ENCODE results near the gene IMP4.

IMP4 gene

DNA sequence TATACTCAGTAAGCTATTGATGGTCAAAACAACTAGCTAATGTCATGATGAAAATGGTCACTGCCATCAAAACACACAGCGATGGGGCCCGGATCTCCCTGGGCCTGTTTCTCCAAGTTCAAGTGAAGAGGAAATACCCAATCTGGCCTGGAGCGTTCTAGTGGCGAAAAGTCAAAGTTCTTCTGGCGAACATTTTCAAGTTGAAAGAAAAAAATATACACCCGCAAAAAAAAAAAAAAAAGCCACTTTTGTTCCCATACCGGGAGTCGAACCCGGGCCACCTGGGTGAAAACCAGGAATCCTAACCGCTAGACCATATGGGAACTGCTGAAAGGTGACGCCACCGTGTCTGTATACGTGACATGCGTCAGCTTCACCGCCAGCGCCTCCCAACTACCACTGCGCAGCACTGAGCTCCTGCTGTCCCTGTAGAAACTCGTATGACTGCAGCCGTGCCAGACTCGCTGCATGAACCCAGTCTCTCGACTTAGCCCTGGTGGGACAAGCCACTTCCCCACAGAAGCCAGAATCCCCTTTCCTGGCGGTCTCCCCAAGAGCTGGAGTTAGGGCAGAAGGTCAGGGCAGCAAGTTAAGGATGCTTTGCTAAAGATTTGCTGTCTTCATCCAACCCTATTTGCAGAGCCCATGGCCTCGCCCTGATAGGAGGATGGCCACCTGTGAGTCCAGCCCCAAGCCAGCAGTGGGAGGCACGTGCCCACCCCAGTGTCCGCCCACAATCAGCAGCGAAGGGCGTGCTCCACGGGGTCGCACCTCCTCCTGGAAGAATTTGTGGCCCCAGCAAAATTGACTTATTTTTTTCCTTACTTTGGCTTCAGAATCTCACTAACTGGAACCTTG is 5.6 kb upstream of the IMP4 start:
- no peak for DNase-seq

DNA sequence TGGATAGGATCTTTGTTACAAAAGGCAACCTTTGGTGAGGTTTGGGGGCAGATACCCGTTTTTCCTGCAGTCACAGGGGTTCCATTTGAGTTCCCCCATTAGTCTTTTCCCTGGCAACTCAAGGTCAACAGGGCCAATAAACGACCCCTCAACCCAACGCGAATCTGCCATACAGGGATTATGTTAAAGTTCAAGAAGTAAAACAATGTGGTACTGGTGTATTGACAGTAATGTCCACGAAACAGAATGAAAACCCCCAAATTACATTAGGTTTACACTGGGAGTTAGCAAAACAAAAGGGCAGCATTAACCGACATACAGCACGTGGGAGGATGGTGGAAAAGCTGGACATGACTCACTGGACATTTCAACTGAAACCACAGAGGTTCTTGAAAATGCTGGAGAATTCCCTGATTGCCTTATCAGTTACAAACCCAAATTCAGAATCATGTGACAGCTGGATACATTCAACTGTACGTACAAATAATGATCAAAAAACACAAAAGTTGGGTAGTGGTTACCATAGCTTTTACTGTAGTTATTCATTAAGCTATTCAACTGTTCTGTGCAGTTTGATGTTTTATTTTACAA is 4.9 kb upstream of the IMP4 start:
- DNase-seq = no peak

DNA sequence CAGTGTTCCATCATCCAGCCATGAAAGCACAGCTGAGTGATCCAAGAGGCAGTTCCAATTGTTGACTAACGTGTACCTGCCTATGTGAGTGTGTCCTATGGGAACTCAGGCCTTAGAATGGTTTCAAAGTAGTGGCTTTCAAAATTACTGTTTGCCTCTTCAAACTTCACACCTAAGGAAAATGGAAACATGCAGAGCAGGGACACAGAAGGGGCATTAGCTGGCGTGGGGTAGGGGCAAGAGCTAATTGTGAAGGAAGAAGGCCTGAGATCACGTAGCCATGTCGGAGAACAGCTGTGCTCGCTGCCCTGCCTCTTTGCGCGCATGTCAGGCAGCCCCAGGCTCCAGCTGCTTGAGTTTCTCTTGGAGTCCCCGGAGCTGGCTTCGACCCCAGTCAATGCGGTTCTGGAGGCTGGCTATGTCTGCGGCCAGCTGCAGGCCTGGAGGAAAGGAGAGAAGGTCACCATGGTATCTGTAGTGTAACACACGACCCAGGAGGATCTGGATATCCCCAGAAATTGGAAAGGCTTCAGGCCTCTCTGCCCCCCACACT is 3.8 kb upstream of the IMP4 start:
- DNase-seq = no peak

DNA sequence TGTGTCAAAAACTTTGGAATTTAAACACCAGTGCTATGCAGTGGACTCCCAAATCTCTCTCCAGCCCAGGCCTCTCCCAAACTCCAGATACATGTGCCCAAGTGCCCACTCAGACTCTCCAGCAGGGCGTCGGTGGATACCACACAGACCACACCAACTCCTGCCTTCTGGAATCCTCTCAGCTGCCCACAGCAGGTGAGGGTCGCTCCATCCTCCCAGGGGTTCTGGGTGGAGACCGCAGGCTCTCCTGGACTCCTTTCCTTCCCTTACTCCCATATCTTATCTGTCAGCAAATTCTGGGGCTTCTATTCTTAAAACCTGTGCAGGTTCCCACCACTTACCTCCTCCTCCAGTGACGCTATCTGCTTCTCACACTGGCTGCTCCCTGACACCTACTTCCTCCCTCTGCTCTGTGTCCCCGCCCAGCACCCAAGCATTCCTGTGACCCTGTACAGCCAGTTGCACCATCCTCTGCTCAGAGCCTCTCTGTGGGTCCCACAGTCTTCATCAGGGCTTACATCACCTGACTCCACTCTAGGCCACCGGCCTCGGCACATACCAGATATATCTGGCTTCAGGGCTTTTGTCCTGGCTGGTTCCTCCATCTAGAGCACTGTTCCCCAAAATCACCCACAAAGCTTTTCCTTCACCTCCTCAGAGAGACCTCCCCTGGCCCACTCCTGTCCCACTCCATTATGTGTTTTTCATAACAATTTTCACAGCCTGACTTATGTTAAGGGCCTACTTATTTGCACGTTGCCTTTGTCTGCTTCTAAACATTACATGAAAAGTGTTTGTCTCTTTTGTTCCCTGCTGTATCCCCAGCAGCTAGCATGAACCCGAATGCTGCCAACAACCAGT is 2.6 kb upstream of the IMP4 start:
- DNase-seq = no peak

DNA sequence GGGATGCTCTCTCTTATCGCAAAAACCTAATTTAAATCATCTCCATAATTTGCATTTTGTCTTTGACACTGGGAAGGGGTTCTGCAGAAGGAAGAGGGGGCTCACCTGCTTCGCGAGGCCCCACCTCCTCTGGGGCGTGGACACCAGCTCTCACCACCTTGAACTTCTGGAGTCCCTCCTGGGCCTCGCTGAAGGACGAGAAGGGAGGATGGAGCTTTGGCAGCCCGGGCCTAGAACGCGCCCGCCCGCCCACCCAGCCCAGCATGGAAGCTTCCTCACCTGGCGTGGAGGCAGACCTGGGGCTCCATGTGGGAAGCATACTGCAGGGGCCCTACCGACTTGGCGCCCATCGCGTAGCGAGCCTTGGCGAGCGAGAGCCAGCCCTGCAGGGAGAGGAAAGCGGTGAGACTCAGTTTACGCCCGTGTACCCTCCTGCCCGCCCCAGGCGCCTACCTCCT is 1.1 kb upstream of the IMP4 start:
- no peak for DNase-seq

DNA sequence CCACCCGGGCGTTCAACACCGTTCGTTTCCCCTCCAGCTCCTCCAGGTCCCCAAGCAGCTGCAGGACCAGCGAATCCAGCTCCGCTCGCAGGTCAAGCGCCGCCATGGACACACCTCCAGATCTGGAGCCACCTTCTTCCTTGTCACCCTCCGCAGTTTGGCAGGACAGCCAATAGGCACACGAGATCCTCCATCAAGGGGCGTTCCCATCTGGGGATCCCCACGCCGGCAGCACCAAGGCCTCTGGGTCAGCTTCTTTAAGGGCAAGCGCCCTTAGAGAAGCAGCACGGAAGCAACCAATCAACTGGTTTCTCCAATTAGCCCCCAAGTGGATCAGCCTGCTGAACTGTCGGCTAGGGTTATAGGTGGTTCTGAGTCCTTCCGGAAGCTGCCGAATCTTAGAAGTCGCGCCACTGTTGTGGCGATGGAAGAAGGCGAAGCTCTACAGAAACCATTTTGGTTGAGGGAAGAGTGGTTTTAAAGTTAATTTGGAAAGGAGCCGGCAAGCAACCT is 621 bp upstream of the IMP4 start:
- peak; percentile 93 for DNase-seq

DNA sequence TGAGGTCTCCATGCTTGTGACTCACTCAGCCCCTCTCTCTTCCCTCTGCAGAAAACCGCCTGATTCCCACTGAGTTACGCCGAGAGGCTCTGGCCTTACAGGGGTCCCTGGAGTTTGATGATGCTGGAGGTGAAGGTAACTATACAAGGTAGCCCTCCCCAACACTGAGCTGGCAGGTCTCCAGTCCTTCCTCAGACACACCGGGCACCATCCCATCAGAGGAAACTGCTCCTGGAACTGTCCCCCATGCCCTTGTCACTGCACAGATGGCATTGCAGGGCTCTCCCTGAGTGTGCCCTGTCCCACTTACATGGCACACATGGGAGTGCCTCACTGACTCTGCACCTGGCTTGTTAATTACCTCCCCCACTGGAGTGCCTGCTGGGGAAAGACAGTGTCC is 1.9 kb downstream of the IMP4 start:
- DNase-seq = no peak

DNA sequence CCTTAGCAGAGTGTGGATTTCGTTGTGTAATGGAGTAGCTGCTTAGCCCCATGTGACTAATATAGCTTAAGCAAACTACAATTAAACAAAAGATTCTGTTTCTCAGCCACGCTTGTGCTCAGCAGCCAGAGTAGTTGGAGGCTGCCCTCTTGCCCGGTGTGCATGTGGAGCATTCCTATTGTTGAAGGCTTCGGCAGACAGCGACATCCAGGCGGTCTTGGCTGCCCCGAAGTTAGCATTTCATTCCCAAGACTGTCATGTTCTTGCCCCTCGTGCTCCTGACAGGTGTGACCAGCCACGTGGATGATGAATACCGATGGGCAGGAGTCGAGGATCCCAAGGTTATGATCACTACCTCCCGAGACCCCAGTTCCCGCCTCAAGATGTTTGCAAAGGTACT is 2.4 kb downstream of the IMP4 start:
- no peak for DNase-seq

DNA sequence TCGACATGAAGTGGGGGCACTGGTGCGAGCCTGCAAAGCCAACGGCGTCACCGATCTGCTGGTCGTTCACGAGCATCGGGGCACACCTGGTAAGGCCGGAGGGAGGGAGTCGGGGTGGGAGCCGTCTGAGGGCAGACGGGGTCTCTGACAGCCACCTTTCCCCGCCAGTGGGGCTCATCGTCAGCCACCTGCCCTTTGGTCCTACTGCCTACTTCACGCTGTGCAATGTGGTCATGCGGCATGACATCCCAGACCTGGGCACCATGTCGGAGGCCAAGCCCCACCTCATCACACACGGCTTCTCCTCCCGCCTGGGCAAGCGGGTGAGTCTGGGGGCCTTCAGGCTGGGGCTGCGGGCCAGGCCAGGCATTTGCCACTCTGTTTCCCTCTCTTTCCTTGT is 2.9 kb downstream of the IMP4 start:
- no peak for DNase-seq

DNA sequence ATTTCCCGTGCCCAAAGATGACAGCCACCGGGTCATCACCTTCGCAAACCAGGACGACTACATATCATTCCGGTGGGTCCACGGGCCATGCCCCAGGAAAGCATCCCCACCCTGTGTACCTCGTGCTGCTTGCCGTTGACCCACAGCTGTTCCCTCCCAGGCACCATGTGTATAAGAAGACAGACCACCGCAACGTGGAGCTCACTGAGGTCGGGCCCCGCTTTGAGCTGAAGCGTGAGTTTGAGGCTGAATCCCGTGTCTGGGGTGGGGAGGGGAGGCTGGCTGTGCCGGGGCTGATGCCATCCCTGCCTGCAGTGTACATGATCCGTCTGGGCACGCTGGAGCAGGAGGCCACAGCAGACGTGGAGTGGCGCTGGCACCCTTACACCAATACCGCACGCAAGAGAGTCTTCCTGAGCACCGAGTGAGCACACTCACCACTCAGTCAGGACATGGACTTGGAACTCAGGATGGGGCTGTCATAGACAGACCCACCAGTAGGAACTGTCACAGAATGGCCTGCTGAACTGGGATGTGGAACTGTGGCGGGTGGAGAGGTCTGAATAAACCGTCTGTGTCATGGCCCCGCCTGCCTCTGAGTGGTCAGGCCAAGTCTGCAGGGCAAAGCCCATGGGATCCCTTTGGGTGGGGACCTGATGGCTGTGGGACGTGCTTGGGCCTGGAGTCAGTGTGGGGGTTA is 3.5 kb downstream of the IMP4 start:
- no peak for DNase-seq

DNA sequence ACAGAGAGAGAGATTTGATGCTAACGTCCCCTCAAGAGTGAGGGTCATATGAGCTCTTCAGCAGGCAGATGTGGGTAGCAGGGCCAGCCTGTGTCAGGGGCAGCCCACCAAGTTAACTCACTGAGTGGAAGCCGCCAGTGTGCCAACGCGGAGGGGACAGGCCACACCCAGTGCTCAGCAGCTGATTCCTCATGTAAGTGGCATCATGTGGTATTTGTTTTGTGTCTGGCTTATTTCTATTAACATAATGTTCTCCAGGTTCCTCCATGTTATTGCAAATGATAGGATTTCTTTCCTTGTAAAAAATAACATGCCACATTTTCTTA is 4.0 kb downstream of the IMP4 start:
- no peak for DNase-seq

DNA sequence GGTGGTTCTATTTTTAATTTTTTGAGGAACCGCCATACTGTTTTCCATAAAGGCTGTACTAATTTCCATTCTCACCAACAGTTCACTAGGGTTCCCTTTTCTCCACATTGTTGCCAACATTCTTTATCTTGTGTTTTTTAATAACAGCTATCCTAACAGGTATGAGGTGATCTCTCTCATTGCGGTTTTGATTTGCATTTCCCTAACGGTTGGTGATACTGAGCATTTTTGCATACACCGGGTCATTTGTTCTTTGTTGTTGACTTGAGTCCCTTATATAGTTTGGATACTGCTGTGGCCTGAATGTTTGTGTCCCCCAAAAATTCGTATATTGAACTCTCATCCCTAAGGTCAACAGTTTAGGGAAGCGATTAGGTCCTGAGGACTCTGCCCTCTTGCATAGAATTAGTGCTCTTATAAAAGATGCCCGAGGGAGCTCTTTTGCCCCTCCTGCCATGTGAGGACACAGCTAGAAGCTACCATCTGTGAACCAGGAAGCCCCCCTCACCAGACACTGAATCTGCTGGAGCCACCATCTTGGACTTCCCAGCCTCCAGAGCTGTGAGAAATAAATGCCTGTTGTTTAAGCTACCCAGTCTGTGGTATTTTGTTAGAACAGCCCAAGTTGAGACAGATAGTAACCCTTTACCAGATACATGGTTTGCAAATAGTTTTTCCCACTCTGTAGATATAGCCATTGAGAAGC is 4.7 kb downstream of the IMP4 start:
- DNase-seq = no peak

DNA sequence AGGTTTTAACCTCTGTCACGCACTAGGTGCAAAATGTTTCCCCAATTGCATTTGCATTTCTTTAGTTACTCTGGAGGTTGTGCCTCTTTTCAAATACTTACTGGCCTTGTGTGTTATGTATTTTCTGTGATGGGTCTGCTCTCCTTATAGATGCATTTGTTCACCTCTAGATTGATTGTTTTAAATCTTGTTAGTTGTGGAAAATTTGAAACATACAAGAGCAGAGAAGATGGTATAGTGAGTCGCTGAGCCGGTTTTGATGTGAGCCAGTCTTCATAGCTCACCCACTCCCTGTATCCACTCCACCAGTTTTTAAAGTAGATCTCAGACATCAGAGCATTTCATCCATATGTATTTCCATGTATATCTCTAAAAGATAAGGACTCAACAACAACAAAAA is 6.5 kb downstream of the IMP4 start:
- no peak for DNase-seq

DNA sequence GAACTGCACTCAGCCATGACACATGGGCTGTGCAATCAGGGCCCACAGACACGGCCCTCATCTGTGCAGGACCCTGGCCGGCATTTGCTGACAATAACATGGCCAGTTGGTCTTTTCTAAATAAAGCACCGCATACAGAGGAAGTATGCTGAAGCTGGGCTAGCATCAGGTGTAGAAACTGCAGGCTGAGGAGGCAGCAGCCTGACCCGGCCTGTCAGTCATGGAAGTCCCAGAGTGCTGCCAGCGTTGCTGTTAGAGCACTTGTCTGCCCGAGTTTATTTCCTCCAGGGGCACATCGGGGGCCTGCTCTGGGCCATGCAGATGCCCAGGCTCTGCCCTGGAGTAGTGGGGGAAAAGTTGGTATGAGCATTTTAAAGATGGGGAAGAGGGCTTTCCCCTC is 9.0 kb downstream of the IMP4 start:
- no peak for DNase-seq

DNA sequence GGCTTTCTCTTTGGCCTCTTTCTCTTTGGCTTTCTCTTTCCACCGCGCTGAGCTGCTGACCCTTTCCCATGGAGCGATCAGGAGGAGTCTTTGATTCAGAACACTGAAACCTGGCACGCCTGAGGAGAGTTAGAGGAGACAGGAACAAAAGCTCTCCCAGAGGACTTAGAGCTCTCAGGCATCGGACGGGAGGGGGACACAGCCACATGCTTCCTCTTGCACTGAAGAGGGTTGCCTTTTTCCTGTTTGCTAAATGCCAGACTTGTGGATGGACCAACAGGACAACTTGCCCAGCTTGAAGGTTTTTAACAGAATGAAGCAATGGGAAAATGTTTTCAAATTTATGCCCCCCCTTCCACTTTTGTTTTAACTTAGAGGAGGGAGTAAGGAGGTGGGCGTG is 9.5 kb downstream of the IMP4 start:
- DNase-seq = peak; percentile 49

DNA sequence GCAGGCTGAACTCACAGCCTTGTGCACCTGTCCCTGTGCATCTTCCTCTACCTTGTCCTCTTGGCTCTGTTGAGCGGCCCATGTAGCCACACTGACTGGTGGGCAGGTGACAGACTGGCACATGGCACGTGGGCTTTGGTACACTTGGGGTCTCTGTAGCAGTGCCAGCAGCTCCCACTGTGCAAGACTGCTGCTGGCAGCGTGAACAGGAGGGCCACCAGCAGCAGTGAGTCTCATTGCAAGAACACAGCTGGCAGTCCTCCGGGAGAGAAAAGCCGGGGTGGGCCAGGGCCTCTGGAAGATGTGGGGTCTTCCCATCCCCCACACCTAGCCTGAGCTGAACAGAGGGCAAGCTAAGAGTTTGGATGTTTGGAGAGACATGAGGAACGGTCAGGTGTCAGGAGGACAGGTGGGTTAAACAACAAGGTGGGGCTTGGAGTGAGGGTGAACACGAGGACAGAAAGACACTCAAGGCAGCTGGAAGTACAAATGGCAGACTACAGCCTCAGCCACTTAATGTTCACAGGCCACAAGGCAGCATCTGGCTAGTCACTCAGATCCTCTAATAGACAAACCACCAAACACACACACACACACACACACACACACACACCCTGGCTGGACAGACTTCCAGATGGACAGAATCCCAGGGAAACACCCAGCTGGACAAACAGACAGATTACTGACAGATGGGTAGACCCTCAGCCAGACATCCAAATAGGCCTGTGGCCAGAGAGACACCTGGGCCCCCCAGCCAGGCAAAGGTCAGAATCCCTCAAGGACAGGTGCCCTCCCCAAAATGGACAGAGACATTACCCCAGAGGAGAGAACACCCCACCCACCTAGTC is 10.8 kb downstream of the IMP4 start:
- DNase-seq = no peak

DNA sequence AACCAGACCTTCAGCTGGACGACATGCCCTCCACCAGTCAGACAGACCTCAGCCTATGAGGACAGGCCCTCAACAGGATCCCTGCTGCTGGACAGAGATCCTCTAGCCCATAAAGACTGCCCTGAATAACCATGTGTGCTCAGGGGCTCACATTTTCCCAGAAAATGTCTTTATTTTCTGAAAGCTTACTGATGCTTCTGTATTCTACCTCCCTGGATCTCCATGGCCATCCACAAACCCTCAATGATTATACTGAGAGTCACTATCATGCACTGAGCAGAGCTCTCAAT is 11.4 kb downstream of the IMP4 start:
- DNase-seq = no peak

DNA sequence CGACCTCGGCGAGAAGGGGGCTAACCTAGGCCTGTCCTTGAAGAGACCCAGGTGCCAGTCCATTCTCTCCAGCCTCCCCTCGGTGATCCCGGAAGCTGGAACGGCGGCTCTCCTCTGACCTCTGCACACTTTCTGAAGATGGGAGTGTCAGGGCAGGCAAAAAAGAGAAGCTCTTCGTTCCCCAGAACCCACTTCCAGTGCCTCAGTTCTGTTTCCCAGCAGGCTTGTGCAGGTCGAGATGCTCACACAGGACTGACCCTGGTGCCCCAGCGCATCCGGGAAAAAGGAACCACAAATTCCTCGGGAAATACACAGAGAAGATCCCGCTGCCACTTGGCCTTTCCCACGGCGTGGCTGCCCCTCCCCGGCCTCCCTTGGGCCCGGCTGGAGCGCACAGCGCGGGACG is 12.5 kb downstream of the IMP4 start:
- DNase-seq = no peak

DNA sequence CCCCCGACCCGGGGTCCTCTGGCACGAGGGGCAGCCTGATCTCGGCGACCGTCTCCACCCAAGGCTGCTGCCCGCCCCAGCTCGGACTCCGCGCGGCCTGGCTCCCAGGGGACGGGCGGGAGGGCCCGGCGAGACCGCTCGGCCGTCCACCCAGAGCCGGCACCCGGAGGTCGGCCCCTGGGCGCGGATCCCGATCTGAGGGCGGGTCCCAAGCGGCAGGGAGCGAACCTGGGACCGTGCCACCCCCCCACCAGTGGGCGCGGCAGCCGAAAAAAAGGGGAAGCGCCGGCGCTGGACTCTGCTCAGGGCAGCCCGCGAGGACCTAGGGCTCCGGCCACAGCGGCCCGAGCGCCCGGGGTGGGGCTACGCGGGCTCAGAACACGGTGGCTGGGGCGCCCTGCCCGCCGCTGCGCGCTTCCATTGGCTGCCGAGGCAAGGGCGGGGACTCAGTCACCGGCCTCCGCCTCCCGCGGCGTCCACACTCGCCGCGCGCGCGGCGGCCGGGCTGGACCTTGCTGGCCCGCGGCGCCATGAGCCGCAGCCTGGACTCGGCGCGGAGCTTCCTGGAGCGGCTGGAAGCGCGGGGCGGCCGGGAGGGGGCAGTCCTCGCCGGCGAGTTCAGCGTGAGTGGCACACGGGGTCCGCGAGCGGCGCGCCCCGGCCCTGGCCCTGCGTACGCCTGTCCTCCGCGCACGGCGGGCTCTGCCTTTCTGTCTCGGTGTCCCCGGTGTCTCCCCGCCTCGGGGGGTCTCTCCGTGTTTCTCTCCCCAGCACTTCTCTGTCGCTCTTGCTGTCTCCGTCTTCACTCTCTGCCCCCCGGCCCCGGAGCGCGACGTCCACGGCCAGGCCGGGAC is 13.1 kb downstream of the IMP4 start, which contains the start of gene PTPN18:
PTPN18 (plus strand) TSS at position 479 of the 854 bp plus-strand sequence; CDS start at position 531, 52 bp downstream.
- peak; percentile 79 for DNase-seq

DNA sequence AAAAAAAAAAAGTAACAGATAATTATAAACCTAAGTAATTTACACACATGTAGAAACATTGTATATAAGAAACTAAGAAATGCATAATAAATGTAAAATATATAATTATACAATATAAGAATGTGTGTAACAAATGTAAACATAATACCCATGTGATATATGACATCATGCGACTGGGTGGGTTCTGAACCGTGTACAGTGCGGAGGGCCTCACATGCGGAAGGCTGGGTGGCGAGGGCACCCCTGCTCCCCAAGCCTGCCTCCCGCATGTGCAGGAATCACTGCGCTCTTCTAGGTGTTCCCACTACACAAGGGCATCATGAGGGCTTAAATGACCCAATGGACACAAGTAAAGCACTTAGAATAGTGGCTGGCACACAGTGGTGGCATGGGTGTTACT is 15.2 kb downstream of the IMP4 start:
- no peak for DNase-seq

Measured in DMS79 treated with DMSO at 0.1 percent for 48 hours (cell line).